UCSD-AML1 (cell line): ENCODE data around the gene ADRB2.
"Not testable (repeated sequence)": the region's sequence is repeated elsewhere in the genome, so short reads cannot be mapped to it uniquely, and the experiment has no call there.

Experiments
- DNase-seq: peaks from one replicate; lab custom pipeline; 2025; ENCODE audit not compliant: unreplicated experiment; lab: John Stamatoyannopoulos, UW

The ADRB2 gene

GRCh38 chr5:148826053-148826738 is at the start of gene ADRB2:
ADRB2 (plus strand) TSS chr5:148826611; CDS start chr5:148826832, 221 bp downstream.
- peak; percentile 78 for DNase-seq

- no peak for DNase-seq
Observed at GRCh38 chr5:148776780-148777179, 49.6 kb upstream of the ADRB2 start.

GRCh38 chr5:148778882-148779281 is 47.5 kb upstream of the ADRB2 start:
- DNase-seq, result no peak

GRCh38 chr5:148780711-148781110 is 45.7 kb upstream of the ADRB2 start:
- DNase-seq, result no peak

GRCh38 chr5:148781766-148782165 is 44.6 kb upstream of the ADRB2 start:
- no peak for DNase-seq

GRCh38 chr5:148785223-148785622 is 41.2 kb upstream of the ADRB2 start:
- no peak for DNase-seq

GRCh38 chr5:148786456-148786855 is 40.0 kb upstream of the ADRB2 start:
- DNase-seq, result no peak

- DNase-seq, result no peak
Observed at GRCh38 chr5:148788636-148789035, 37.8 kb upstream of the ADRB2 start.

- DNase-seq, result no peak
Observed at GRCh38 chr5:148790545-148791333, 35.7 kb upstream of the ADRB2 start.

GRCh38 chr5:148791334-148791667 is 35.1 kb upstream of the ADRB2 start:
- no peak for DNase-seq

GRCh38 chr5:148791696-148792095 is 34.7 kb upstream of the ADRB2 start:
- DNase-seq, result no peak

- no peak for DNase-seq
Observed at GRCh38 chr5:148792744-148793143, 33.7 kb upstream of the ADRB2 start.

GRCh38 chr5:148793261-148793660 is 33.1 kb upstream of the ADRB2 start:
- no peak for DNase-seq

GRCh38 chr5:148794275-148794674 is 32.1 kb upstream of the ADRB2 start:
- no peak for DNase-seq

- no peak for DNase-seq
Observed at GRCh38 chr5:148794729-148795561, 31.5 kb upstream of the ADRB2 start.

GRCh38 chr5:148796936-148797335 is 29.5 kb upstream of the ADRB2 start:
- no peak for DNase-seq

- no peak for DNase-seq
Observed at GRCh38 chr5:148798786-148799185, 27.6 kb upstream of the ADRB2 start.

- no peak for DNase-seq
Observed at GRCh38 chr5:148799737-148800527, 26.5 kb upstream of the ADRB2 start.

GRCh38 chr5:148801682-148802276 is 24.6 kb upstream of the ADRB2 start:
- no peak for DNase-seq

- DNase-seq, result not testable (repeated sequence)
Observed at GRCh38 chr5:148803451-148803850, 23.0 kb upstream of the ADRB2 start.

GRCh38 chr5:148804393-148804792 is 22.0 kb upstream of the ADRB2 start:
- no peak for DNase-seq
